ENCODE data around the gene MIER2.
"Not testable (repeated sequence)": the region's sequence is repeated elsewhere in the genome, so short reads cannot be mapped to it uniquely, and the experiment has no call there.

Gene MIER2

GRCh38 chr19:269241-269640 lies 75.4 kb downstream of the MIER2 start:
- no peak for DNase-seq (ENCODE audit: extremely low read depth, low read depth)
- H3K4me3 ChIP-seq (replicated peaks; ENCODE audit: low read depth, low read length): no peak overlapping the region
- TF ChIP-seq CTCF (IDR thresholded peaks at IDR 0.05; ENCODE audit: low read depth, low read length, missing control alignments): no peak

GRCh38 chr19:262125-262524 lies 82.5 kb downstream of the MIER2 start:
- no peak for TF ChIP-seq CTCF (IDR thresholded peaks at IDR 0.05; ENCODE audit: low read depth, low read length, missing control alignments)
- DNase-seq (ENCODE audit: extremely low read depth, low read depth): no peak
- no peak overlapping the region for H3K4me3 ChIP-seq (replicated peaks; ENCODE audit: low read depth, low read length)

- H3K4me3 ChIP-seq (replicated peaks; ENCODE audit: low read depth, low read length); DNase-seq (ENCODE audit: extremely low read depth, low read depth): not testable (repeated sequence)
Measured at GRCh38 chr19:256804-257203, 87.8 kb downstream of the MIER2 start.
